Measurements from ENCODE around the gene MAML3.

- TF ChIP-seq EZH2 (IDR thresholded peaks at IDR 0.05; ENCODE audit: borderline replicate concordance, low read length) = no peak
- TF ChIP-seq, protein P1, sequence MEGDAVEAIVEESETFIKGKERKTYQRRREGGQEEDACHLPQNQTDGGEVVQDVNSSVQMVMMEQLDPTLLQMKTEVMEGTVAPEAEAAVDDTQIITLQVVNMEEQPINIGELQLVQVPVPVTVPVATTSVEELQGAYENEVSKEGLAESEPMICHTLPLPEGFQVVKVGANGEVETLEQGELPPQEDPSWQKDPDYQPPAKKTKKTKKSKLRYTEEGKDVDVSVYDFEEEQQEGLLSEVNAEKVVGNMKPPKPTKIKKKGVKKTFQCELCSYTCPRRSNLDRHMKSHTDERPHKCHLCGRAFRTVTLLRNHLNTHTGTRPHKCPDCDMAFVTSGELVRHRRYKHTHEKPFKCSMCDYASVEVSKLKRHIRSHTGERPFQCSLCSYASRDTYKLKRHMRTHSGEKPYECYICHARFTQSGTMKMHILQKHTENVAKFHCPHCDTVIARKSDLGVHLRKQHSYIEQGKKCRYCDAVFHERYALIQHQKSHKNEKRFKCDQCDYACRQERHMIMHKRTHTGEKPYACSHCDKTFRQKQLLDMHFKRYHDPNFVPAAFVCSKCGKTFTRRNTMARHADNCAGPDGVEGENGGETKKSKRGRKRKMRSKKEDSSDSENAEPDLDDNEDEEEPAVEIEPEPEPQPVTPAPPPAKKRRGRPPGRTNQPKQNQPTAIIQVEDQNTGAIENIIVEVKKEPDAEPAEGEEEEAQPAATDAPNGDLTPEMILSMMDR (IDR thresholded peaks at IDR 0.05; ENCODE audit: low read length) = no peak
Measured at GRCh38 chr4:139954512-139954911, 199.5 kb downstream of the MAML3 start.
